ENCODE results near the gene STIM1. TPM values are rescaled to one million over a fixed set of nuclear protein-coding genes. Genes with fewer than 3 reads are reported as not detected.
"Not testable (repeated sequence)": the region's sequence is repeated elsewhere in the genome, so short reads cannot be mapped to it uniquely, and the experiment has no call there.

The STIM1 gene
- total RNA-seq, 2 donors from 2014 or later = 115 to 125 TPM

DNA sequence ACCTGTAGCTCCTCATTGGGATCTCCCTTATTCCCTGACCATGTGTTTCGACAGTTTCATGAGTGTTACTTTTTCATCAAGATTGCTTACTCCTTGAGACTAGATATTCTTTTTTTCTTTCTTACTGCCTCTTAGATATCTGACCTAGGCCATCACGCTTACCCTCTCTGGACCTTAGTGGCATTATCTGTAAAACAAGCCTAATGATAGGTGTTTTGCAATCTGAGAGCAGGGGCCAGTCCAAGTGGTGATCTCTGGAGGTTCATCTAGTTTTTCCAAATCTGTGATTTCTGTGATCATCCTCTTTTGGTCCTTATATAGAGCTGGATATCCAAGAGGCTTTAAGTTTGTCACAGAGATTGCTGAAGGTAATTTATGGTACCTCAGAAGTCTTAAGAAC, 34.5 kb downstream of the STIM1 start:
- no peaks in the 10 kb centered on the region for H3K36me3 Mint-ChIP-seq (ENCODE audit: low read depth)
- no peak overlapping the region for H3K4me3 Mint-ChIP-seq
- H3K27ac Mint-ChIP-seq = peak overlapping the region; percentile 83
- no peaks in the 10 kb centered on the region for H3K27me3 Mint-ChIP-seq
- DNase-seq (no peak), ATAC-seq (no peak)
- no peaks in the 10 kb centered on the region for H3K9me3 ChIP-seq (ENCODE audit: control insufficient read depth, low read length, poor library complexity, severe bottlenecking)
- H3K4me1 Mint-ChIP-seq = peaks cover 43% of the 10 kb centered on the region

DNA sequence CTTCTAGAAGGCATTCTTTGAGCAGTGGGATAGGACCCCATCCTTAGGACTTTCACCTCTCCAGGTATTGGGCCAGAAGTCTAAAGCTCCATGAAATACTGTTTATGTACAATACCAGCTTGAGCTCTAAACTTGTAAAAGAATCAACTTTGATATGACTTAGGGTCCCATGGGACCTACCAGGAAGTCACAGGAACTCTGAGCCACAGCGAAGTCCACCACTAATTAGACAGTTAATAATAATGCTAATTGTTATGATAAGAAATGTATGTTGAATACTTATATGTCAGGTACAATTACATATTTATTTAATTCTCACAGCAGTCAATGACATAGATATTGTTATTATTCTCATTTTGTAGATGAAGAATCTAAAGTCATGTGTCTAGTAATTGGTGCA, 35.3 kb downstream of the STIM1 start:
- Mint-ChIP-seq H3K4me1 (peaks cover 46% of the 10 kb centered on the region), H3K36me3 (ENCODE audit: low read depth) (no peaks in the 10 kb centered on the region), H3K27ac (peak overlapping the region; percentile 83), H3K27me3 (no peaks in the 10 kb centered on the region), H3K4me3 (no peak overlapping the region)
- DNase-seq = no peak
- ATAC-seq = no peak
- no peaks in the 10 kb centered on the region for H3K9me3 ChIP-seq (ENCODE audit: control insufficient read depth, low read length, poor library complexity, severe bottlenecking)

DNA sequence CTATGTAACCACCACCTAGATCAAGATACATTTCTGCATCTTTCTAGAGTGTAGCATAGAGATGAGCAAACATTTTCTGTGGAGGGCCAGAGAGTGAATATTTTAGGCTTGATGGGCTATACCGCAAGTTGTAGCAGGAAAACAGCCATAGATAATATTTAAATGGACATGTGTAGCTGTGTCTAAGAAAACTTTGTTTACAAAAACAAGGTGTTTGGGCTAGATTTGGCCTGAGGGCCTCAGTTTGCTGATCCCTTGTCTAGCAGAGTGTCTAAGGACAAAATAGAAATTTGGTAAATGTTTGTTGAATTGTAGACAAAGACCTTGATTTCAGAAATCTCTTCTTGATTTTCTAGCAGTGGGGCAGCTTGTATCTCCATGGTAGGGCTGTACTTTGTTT, 36.3 kb downstream of the STIM1 start:
- Mint-ChIP-seq H3K4me1 (peaks cover 46% of the 10 kb centered on the region), H3K27me3 (no peaks in the 10 kb centered on the region), H3K4me3 (no peak overlapping the region), H3K36me3 (ENCODE audit: low read depth) (no peaks in the 10 kb centered on the region), H3K27ac (no peak overlapping the region)
- no peaks in the 10 kb centered on the region for H3K9me3 ChIP-seq (ENCODE audit: control insufficient read depth, low read length, poor library complexity, severe bottlenecking)
- DNase-seq (no peak), ATAC-seq (no peak)

- ATAC-seq (no peak), DNase-seq (no peak)
- no peaks in the 10 kb centered on the region for H3K36me3 Mint-ChIP-seq (ENCODE audit: low read depth)
- no peak overlapping the region for H3K4me3 Mint-ChIP-seq
- H3K27ac Mint-ChIP-seq = no peak overlapping the region
- no peaks in the 10 kb centered on the region for H3K9me3 ChIP-seq (ENCODE audit: control insufficient read depth, low read length, poor library complexity, severe bottlenecking)
- H3K27me3 Mint-ChIP-seq = no peaks in the 10 kb centered on the region
- H3K4me1 Mint-ChIP-seq = peaks cover 42% of the 10 kb centered on the region
Measured at GRCh38 chr11:3892156-3892555, 36.7 kb downstream of the STIM1 start.

DNA sequence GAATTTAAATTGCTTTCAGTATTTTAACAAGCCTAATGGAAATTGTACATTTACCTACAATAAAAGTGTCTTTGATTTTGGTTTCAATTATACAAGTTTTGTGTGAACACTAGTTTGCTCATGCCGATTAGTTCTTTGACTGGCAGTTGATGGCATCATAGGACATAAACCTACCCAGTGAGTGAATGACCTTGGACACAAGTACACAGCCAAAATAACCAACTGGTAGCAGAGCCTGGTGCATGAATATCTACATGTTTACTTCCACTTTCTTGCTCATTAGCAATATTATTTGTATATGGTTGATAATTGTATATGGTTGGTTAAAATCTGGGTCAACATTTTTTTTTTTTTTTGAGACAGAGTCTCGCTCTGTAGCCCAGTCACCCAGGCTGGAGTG, 37.8 kb downstream of the STIM1 start:
- no peak for DNase-seq
- H3K36me3 Mint-ChIP-seq (ENCODE audit: low read depth) = no peaks in the 10 kb centered on the region
- H3K27me3 Mint-ChIP-seq = no peaks in the 10 kb centered on the region
- peaks cover 35% of the 10 kb centered on the region for H3K4me1 Mint-ChIP-seq
- ATAC-seq = no peak
- H3K27ac Mint-ChIP-seq = peak overlapping the region; percentile 78
- H3K4me3 Mint-ChIP-seq = no peak overlapping the region
- H3K9me3 ChIP-seq (ENCODE audit: control insufficient read depth, low read length, poor library complexity, severe bottlenecking) = no peaks in the 10 kb centered on the region

DNA sequence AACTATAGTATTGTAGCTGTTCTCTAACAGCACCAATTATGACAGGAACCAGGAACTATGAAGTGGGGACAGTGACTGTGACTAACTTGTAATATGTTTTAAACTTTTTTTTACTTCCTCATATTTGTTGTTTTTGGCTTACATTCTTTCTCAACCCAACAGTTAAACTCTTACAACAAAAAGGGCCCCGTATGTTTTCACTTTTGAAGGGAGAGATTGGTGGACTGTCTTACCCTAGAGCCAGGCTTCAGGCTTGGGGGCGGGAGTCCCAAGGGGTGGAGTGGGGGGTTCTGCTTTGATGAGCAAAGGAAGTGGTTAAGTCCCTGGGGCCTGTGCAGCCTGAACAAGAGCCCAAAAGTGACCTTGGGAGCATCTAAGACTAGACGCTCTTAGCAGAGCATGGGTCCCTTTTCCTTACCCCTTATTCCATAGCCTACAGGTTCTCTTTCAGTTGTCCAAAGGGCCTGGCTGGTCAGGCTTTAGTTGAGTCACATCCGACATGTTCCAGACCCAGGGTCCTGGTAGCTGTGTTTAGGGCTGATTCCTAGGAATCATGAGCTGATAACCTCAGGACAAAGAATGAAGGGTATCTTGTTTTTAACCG, 38.8 kb downstream of the STIM1 start:
- DNase-seq (no peak), ATAC-seq (peak; percentile 90)
- peak overlapping the region; percentile 78 for H3K27ac Mint-ChIP-seq
- no peaks in the 10 kb centered on the region for H3K36me3 Mint-ChIP-seq (ENCODE audit: low read depth)
- H3K27me3 Mint-ChIP-seq = no peaks in the 10 kb centered on the region
- no peaks in the 10 kb centered on the region for H3K9me3 ChIP-seq (ENCODE audit: control insufficient read depth, low read length, poor library complexity, severe bottlenecking)
- peaks cover 32% of the 10 kb centered on the region for H3K4me1 Mint-ChIP-seq
- H3K4me3 Mint-ChIP-seq = no peak overlapping the region

DNA sequence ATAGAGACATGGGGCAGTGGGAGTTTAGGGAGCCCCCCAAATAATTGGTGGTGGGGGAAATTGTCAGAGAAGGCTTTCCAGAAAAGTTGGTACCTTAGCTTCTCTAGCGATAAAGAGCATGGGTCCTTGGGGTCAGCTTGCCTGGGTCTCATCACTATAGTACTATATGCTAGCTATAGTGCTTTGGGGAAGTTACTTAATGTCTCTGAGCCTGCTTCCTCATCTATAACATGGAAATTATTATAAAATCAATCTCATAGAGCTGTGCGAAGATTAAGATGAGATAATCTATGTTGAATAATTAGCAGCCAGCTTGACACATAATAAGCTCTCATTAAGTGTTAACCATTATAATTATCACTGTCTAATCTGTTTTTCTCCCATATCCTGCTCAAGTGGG, 41.2 kb downstream of the STIM1 start:
- Mint-ChIP-seq H3K27ac (peak overlapping the region; percentile 77), H3K27me3 (no peaks in the 10 kb centered on the region), H3K4me3 (no peak overlapping the region), H3K36me3 (ENCODE audit: low read depth) (no peaks in the 10 kb centered on the region), H3K4me1 (peaks cover 32% of the 10 kb centered on the region)
- no peak for DNase-seq
- ATAC-seq = no peak
- H3K9me3 ChIP-seq (ENCODE audit: control insufficient read depth, low read length, poor library complexity, severe bottlenecking) = no peaks in the 10 kb centered on the region

- not testable (repeated sequence) for H3K36me3 Mint-ChIP-seq (ENCODE audit: low read depth); H3K9me3 ChIP-seq (ENCODE audit: control insufficient read depth, low read length, poor library complexity, severe bottlenecking); H3K27me3 Mint-ChIP-seq; DNase-seq; ATAC-seq; H3K4me3 Mint-ChIP-seq; H3K27ac Mint-ChIP-seq
- peaks cover 49% of the 10 kb centered on the region for H3K4me1 Mint-ChIP-seq
Measured at GRCh38 chr11:3900230-3900629, 44.8 kb downstream of the STIM1 start.

DNA sequence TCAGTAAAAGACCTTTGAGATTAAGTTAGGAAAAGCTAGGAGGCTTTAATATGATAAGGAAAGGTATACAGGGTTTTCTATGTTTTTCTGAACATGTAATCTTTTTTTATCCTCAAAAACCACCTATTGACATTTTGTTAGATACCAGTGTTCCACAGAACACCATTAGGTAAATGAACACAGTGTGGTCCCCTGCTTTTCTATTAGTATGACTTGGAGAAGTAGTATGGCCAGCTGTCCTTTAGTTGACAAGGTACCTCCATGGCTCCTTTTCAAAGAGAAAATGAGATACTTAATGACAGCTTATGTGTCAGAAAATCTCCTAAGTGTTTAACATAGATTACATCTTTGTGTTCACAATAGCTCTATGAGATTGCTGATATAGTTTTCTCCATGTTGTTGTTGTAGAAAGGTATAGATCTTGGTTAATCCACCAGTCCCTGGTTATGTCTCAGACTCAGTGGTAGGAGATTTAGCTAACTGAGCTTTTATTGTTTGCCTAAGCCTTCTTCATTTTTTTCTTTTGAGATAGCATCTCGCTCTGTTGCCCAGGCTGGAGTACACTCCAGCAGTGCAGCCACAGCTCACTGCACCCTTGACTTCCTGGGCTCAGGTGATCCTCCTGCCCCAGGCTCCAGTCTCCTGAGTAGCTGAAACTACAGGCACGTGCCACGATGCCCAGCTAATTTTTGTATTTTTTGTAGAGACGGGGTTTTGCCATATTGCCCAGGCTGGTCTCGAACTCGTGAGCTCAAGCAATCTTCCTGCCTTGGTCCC, 46.0 kb downstream of the STIM1 start:
- DNase-seq = no peak
- no peaks in the 10 kb centered on the region for H3K36me3 Mint-ChIP-seq (ENCODE audit: low read depth)
- H3K27me3 Mint-ChIP-seq = no peaks in the 10 kb centered on the region
- H3K4me1 Mint-ChIP-seq = peaks cover 47% of the 10 kb centered on the region
- no peak for ATAC-seq
- peak overlapping the region; percentile 99 for H3K27ac Mint-ChIP-seq
- no peaks in the 10 kb centered on the region for H3K9me3 ChIP-seq (ENCODE audit: control insufficient read depth, low read length, poor library complexity, severe bottlenecking)
- peak overlapping the region; percentile 7 for H3K4me3 Mint-ChIP-seq

DNA sequence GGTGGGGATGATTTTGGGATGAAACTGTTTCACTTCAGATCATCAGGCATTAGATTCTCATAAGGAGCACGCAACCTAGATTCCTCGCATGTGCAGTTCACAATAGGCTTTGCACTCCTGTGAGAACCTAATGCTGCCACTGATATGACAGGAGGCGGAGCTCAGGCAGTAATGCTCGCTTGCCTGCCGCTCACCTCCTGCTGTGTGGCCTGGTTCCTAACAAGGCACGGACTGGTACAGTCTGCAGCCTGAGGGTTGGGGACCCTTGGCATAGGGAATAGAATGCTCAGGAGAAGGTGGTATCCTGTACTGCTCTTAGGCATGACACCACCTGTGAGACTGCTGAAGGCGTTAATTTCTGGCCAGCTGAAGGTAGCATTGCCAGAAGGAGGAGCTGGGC, 47.0 kb downstream of the STIM1 start:
- DNase-seq (no peak), ATAC-seq (no peak)
- Mint-ChIP-seq H3K27ac (peak overlapping the region; percentile 99), H3K36me3 (ENCODE audit: low read depth) (no peaks in the 10 kb centered on the region), H3K4me1 (peaks cover 55% of the 10 kb centered on the region), H3K4me3 (peak overlapping the region; percentile 49), H3K27me3 (no peaks in the 10 kb centered on the region)
- no peaks in the 10 kb centered on the region for H3K9me3 ChIP-seq (ENCODE audit: control insufficient read depth, low read length, poor library complexity, severe bottlenecking)

- Mint-ChIP-seq H3K27ac (peak overlapping the region; percentile 99), H3K4me1 (peaks cover 60% of the 10 kb centered on the region)
Measured at GRCh38 chr11:3903207-3903896, 47.9 kb downstream of the STIM1 start.

GRCh38 chr11:3904228-3904627, 48.8 kb downstream of the STIM1 start:
- peaks cover 67% of the 10 kb centered on the region for H3K4me1 Mint-ChIP-seq
- DNase-seq = no peak
- no peak for ATAC-seq
- H3K9me3 ChIP-seq (ENCODE audit: control insufficient read depth, low read length, poor library complexity, severe bottlenecking) = no peaks in the 10 kb centered on the region
- H3K27me3 Mint-ChIP-seq = no peaks in the 10 kb centered on the region
- H3K36me3 Mint-ChIP-seq (ENCODE audit: low read depth) = peaks cover 3% of the 10 kb centered on the region
- H3K4me3 Mint-ChIP-seq = peak overlapping the region; percentile 82
- peak overlapping the region; percentile 99 for H3K27ac Mint-ChIP-seq

More at GRCh38 chr11:3903207-3903896, 47.9 kb downstream of the STIM1 start:
- H3K9me3 ChIP-seq (ENCODE audit: control insufficient read depth, low read length, poor library complexity, severe bottlenecking) = no peaks in the 10 kb centered on the region
- Mint-ChIP-seq H3K4me3 (peak overlapping the region; percentile 36), H3K36me3 (ENCODE audit: low read depth) (peaks cover 3% of the 10 kb centered on the region), H3K27me3 (no peaks in the 10 kb centered on the region)
- ATAC-seq = no peak
- DNase-seq = no peak

DNA sequence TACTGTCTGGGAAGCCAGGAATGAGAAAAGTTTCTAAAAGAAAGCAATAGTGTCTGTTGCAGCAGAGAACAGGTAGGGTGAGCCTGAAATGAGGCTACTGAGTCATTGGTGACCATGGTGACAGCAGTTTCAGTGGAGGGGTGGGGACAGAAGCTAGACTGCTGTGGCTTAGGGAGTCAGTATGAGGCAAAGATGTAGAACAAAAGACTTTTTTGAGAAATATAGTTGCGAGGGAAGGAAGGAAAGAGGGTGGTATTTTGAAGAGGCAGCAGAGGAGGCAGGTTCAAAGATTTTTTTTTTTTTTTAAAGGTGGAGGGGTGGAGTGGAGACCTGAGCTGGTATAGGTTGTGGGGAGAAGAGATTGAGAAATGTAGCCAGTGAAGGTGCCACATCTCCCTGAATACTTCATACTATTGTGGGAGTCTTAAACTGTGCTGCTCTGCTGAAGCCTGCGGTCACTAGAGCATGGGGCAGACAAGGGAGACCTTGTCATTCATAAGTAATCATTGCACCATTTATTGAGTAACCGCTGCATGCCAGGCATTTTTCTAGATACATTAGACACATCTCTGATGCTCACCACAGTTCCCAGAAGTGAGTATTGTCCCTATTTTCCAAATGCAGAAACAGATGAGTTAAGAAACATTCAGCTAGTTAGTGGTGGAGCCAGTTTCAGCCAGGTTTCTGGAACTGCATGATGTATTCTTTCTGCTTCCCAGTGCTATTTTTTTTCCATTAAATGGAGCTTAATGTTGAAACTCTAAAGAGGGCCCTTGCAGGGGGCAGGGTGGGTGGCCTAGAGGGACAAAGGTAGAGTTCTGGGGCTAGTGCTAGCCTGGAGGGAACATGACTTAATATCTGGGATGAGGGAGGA, 49.9 kb downstream of the STIM1 start:
- Mint-ChIP-seq H3K36me3 (ENCODE audit: low read depth) (peaks cover 6% of the 10 kb centered on the region), H3K27ac (peak overlapping the region; percentile 99), H3K27me3 (no peaks in the 10 kb centered on the region), H3K4me3 (peak overlapping the region; percentile 82), H3K4me1 (peaks cover 73% of the 10 kb centered on the region)
- ATAC-seq (peak; percentile 96), DNase-seq (peak in 2 of 3 donors; percentile 29 to 48)
- H3K9me3 ChIP-seq (ENCODE audit: control insufficient read depth, low read length, poor library complexity, severe bottlenecking) = no peaks in the 10 kb centered on the region
